ENCODE results near the gene SLC6A5. TPM values are rescaled to one million over a fixed set of nuclear protein-coding genes. Genes with fewer than 3 reads are reported as not detected.

Gene SLC6A5
- total RNA-seq, 2 donors from 2014 or later: 0.40 TPM; not detected in 1

DNA sequence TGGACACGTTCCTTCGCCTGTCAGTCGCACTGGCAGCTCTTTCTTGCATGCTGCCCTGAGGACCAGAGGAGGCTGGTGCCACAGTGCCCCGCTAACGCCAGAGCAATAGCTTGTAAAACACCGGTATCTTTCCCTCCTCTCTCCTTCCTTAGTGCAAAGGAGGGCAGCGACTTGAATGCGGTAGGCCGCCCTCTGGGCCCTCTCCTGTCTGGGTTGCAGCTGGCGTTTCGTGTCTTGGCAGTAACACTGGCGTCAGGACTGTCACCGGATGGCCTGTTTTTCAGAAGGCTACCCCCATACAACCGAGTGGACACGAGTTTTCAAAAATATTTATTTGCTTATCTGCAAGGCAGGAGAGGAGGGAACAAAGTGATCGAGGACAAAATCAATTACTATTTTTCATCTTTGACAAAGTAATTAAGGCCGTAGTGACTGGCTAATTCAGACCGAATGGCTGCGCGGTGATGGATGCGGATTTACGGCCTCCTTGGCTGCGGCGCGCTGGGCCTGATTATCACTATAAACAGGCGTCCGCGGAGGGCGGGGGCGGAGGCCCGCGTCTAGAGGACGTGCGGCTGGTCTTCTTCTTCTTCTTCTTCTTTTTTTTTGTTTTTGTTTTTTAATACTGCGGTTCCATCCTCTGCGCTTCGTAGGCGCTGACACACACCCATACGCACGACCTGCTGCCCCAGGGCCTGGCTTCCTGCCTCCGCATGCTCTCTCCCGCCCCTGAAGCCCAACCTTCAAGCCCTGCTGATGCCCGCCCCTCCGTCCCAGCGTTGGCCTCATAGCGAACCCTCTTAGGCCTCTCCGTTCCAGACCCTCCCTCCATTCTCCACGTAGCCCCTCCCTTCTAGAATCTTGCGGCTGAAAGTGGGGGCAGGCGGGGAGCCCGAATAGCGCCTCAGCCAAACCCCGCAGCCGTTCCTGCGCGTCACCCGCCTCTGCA, 2.9 kb upstream of the SLC6A5 start:
- H3K9me3 ChIP-seq: no peaks in the 10 kb centered on the region
- no peak overlapping the region for H3K4me3 ChIP-seq
- no peaks in the 10 kb centered on the region for H3K4me1 ChIP-seq (replicated peaks)
- H3K27ac ChIP-seq: no peak overlapping the region
- 4% methylated on average over 51 of the region's 57 CpGs for WGBS
- H3K36me3 ChIP-seq: no peaks in the 10 kb centered on the region
- TF ChIP-seq, protein P1, sequence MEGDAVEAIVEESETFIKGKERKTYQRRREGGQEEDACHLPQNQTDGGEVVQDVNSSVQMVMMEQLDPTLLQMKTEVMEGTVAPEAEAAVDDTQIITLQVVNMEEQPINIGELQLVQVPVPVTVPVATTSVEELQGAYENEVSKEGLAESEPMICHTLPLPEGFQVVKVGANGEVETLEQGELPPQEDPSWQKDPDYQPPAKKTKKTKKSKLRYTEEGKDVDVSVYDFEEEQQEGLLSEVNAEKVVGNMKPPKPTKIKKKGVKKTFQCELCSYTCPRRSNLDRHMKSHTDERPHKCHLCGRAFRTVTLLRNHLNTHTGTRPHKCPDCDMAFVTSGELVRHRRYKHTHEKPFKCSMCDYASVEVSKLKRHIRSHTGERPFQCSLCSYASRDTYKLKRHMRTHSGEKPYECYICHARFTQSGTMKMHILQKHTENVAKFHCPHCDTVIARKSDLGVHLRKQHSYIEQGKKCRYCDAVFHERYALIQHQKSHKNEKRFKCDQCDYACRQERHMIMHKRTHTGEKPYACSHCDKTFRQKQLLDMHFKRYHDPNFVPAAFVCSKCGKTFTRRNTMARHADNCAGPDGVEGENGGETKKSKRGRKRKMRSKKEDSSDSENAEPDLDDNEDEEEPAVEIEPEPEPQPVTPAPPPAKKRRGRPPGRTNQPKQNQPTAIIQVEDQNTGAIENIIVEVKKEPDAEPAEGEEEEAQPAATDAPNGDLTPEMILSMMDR (IDR thresholded peaks at IDR 0.05): no peak
- TF ChIP-seq POLR2A (IDR thresholded peaks at IDR 0.05): no peak
- no peak for TF ChIP-seq POLR2AphosphoS5 (IDR thresholded peaks at IDR 0.05)
- DNase-seq (ENCODE audit: low spot score): no peak
- intact Hi-C loops (cut with DNase I): no loop called here
- H3K27me3 ChIP-seq (replicated peaks; ENCODE audit: insufficient read depth): peaks cover 31% of the 10 kb centered on the region

DNA sequence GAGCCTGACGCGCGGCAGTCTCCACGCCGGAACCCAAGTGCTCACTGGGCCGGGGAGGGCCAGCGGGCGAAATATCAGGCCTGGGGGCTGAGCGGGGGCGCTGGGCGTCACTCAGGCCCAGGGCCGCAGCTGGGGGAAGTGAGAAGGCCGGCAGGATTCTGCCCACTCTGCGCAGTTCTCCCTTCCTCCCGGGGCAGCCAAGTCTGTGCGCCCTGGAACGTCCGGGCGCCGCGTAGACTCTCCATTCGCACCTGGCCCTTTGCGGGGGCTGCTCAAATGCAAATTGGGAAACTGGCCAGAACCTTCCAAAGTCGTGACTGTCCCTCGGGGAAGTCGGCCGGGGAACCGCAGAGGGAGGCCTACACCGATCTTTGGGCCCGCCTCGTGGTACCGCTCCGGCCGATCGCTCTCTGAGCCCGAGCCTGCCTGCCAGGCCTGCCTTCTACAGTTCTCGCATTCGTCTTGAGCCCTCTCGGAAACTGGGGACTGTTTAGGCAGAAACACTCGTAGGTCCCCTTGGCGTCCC, 2.2 kb upstream of the SLC6A5 start:
- Histone ChIP-seq H3K36me3 (no peaks in the 10 kb centered on the region), H3K27me3 (replicated peaks; ENCODE audit: insufficient read depth) (peaks cover 34% of the 10 kb centered on the region), H3K9me3 (no peaks in the 10 kb centered on the region), H3K4me3 (no peak overlapping the region), H3K27ac (no peak overlapping the region), H3K4me1 (replicated peaks) (no peaks in the 10 kb centered on the region)
- TF ChIP-seq POLR2A (IDR thresholded peaks at IDR 0.05) (no peak), POLR2AphosphoS5 (IDR thresholded peaks at IDR 0.05) (no peak)
- TF ChIP-seq, protein P1 (IDR thresholded peaks at IDR 0.05): no peak
- 4% methylated on average over 29 of the region's 41 CpGs for WGBS
- intact Hi-C loops (cut with DNase I): no loop called here
- no peak for DNase-seq (ENCODE audit: low spot score)

DNA sequence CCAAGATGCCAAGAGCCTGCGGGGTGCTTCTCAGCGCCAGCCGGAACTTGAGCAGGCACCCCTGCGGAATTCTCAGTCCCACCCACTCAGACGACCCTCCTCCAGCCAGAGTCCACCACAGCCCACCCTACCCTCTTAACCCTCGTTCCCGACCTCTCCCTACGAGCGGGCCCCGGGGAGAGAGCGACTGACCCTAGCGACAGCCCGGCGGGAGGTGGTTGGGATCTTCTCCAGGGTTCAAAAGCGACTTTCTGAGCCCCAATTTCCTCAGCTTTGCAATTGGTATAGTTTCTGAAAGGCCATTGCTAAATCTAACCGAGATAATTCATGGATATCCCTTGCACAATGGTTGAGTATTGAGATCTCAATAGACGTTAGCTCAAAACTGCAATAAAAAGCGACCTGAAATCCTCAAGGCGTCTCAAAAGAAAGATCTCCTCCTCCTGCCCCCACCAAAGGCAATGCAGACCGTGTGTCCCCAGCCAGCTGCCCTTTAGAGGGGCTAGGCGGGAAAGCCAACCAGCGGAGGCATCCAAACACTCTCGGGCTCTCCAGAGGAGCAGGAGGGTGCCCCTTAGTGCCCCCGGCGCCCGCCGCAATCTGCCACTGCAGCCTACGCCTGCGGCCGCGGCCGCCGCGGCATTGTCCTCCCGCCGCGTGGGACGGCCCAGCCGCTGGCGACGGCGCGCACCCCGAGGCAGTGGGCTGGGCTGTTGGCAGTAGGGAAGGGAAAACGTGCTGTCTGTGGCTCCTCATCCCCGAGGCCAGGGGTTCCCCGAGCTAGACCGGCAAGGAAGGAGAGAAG, 1.5 kb upstream of the SLC6A5 start:
- no peak for DNase-seq (ENCODE audit: low spot score)
- H3K4me3 ChIP-seq: no peak overlapping the region
- WGBS: under 1% methylated on average over 48 of the region's 48 CpGs
- no peaks in the 10 kb centered on the region for H3K4me1 ChIP-seq (replicated peaks)
- intact Hi-C loops (cut with DNase I): no loop called here
- no peak overlapping the region for H3K27ac ChIP-seq
- no peaks in the 10 kb centered on the region for H3K9me3 ChIP-seq
- TF ChIP-seq, protein P1 (IDR thresholded peaks at IDR 0.05): no peak
- TF ChIP-seq POLR2AphosphoS5 (IDR thresholded peaks at IDR 0.05) (no peak), POLR2A (IDR thresholded peaks at IDR 0.05) (no peak)
- peaks cover 34% of the 10 kb centered on the region for H3K27me3 ChIP-seq (replicated peaks; ENCODE audit: insufficient read depth)
- H3K36me3 ChIP-seq: no peaks in the 10 kb centered on the region

DNA sequence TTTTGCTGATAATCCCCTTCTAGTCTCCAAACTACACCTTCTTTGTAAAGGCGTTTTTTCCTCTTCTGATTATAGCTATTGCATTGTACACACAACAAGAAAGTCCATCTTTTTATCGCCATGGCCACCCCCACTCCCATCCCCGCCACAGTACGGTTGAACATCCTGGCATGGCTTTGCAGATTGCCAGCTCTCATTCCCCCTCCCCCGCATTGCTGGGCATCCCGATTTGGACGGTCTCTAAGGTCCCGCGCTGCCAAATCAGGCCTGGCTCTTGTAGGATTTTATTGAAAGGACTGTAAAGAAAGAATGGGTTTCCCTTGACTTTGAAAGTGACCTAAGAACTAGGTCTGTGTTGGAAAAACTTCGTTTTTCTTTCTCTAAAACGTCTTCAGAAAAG, 916 bp upstream of the SLC6A5 start:
- intact Hi-C loops (cut with DNase I): no loop called here
- Histone ChIP-seq H3K4me3 (no peak overlapping the region), H3K27me3 (replicated peaks; ENCODE audit: insufficient read depth) (peaks cover 38% of the 10 kb centered on the region), H3K4me1 (replicated peaks) (no peaks in the 10 kb centered on the region), H3K9me3 (no peaks in the 10 kb centered on the region), H3K27ac (no peak overlapping the region), H3K36me3 (no peaks in the 10 kb centered on the region)
- TF ChIP-seq POLR2AphosphoS5 (IDR thresholded peaks at IDR 0.05): no peak
- TF ChIP-seq, protein P1 (IDR thresholded peaks at IDR 0.05): no peak
- TF ChIP-seq POLR2A (IDR thresholded peaks at IDR 0.05): no peak
- WGBS: 9% methylated on average over 11 of the region's 11 CpGs
- DNase-seq (ENCODE audit: low spot score): no peak

All from prostate gland (tissue), 2 donors.